Measurements from ENCODE around the gene BRAF.
"Not testable (repeated sequence)": the region's sequence is repeated elsewhere in the genome, so short reads cannot be mapped to it uniquely, and the experiment has no call there.

Gene BRAF

DNA sequence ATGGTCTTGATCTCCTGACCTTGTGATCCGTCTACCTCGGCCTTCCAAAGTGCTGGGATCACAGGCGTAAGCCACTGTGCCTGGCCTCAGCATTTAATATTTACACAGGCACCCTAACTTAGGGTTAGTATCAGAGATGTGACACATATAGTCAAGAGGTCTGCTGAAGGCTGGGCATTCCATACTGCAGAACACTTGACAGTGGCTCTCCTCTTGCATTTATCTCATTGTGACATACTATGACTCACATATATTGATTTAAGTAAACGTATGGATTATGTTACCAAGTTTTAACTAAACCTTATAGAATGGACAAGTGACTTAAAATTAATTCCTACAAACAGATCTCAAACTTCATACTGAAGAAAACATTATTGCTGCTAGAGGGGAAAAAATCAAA lies 36.6 kb downstream of the BRAF start:
- DNase-seq (ENCODE audit: low read depth), result no peak
- H3K4me3 ChIP-seq (ENCODE audit: low read length), result no peak overlapping the region
- TF ChIP-seq, protein P1, sequence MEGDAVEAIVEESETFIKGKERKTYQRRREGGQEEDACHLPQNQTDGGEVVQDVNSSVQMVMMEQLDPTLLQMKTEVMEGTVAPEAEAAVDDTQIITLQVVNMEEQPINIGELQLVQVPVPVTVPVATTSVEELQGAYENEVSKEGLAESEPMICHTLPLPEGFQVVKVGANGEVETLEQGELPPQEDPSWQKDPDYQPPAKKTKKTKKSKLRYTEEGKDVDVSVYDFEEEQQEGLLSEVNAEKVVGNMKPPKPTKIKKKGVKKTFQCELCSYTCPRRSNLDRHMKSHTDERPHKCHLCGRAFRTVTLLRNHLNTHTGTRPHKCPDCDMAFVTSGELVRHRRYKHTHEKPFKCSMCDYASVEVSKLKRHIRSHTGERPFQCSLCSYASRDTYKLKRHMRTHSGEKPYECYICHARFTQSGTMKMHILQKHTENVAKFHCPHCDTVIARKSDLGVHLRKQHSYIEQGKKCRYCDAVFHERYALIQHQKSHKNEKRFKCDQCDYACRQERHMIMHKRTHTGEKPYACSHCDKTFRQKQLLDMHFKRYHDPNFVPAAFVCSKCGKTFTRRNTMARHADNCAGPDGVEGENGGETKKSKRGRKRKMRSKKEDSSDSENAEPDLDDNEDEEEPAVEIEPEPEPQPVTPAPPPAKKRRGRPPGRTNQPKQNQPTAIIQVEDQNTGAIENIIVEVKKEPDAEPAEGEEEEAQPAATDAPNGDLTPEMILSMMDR (conservative IDR thresholded peaks at IDR 0.05; ENCODE audit: low read length), result no peak

DNA sequence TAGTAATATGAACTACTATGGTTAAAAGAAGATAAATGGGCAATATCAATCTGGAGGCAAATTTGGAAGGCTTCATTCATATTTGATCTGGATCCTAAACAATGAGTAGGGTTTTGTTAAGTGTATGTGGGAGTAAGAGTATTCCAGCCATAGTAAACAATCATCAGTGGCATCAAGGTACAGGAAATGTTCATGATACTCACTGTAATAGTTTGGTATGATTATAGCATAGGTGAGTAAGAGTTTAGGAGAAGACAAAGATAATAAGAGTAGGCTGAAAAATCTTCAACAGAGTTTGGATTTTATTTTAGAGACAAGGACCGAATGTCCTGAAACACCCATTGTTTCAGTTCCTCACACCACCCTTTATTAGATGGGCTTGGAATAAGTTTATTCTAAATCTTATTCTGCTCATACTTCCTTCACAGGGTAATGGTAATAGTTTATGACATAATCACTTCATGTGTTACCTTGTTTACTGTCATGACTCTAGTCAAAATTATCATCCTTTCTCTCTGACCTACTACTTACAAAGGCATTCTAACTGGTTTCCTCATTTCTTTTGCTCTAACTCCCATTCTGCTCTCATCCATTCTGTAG lies 38.9 kb downstream of the BRAF start:
- H3K4me3 ChIP-seq (ENCODE audit: low read length), result no peak overlapping the region
- TF ChIP-seq, protein P1 (conservative IDR thresholded peaks at IDR 0.05; ENCODE audit: low read length), result no peak
- no peak for DNase-seq (ENCODE audit: low read depth)

DNA sequence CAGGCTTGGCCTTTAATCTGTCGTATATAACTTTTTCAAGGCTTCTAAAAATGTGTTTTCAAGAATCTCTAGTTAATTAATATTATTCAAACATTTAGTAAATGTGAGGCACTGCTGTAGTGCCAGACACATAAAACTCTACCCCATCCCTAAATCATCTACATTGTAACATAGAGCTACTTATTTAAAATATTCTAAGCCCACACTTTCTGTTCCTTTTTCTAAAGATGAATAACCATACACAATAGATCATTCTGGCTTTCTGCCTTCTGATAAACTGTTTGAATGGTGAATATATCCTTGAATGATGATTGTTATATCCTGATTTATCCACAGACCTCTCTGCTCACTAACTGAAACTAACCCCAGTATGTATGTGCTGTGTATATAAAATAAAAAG lies 41.4 kb downstream of the BRAF start:
- DNase-seq (ENCODE audit: low read depth), result no peak
- H3K4me3 ChIP-seq (ENCODE audit: low read length), result no peak overlapping the region
- TF ChIP-seq, protein P1 (conservative IDR thresholded peaks at IDR 0.05; ENCODE audit: low read length), result no peak

DNA sequence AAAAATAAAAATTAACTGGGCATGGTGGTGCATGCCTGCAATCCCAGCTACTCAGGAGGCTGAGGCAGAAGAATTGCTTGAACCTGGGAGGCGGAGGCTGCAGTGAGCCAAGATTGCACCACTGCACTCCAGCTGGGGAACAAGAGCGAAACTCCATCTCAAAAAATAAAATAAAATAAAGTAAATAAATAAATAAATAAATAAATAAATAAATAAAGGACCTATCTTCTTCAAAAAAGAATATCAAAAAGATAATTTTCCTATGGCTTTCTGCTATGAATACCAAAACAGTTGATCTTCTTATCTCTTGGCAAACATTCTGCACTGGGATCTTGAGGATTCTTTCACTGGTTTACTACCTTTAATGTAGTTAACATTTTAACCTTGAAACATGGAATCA lies 41.9 kb downstream of the BRAF start:
- H3K4me3 ChIP-seq (ENCODE audit: low read length); DNase-seq (ENCODE audit: low read depth): not testable (repeated sequence)

DNA sequence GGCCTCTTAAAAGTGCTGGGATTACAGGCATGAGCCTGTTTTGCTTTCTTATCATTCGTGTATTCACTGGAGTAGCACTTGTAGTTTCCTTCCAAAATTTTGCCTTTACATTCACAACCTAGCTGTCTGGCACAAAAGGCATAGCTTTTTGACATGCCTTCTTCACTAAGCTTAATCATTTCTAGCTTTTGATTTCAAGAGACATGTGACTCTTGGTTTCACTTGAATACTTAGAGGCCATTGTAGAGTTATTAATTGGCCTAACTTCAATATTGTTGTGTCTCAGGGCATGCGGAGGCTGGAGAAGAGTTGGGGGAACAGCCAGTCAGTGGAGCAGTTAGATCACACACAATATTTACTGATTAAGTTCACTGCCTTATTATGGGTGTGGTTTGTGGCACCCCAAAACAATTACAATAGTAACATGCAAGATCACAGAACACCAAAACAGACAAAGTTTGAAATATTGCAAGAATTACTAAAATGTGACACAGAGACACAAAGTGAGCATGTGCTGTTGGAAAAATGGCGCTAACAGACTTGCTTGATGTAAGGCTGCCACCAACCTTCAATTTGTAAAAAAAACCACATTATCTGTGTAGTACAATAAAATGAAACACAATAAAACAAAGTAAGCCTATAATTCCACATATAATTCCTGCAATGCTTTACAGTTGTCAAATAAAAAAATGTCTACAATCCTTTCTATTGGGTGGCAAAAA lies 43.1 kb downstream of the BRAF start:
- no peak for DNase-seq (ENCODE audit: low read depth)
- TF ChIP-seq, protein P1 (conservative IDR thresholded peaks at IDR 0.05; ENCODE audit: low read length), result no peak
- H3K4me3 ChIP-seq (ENCODE audit: low read length), result no peak overlapping the region

DNA sequence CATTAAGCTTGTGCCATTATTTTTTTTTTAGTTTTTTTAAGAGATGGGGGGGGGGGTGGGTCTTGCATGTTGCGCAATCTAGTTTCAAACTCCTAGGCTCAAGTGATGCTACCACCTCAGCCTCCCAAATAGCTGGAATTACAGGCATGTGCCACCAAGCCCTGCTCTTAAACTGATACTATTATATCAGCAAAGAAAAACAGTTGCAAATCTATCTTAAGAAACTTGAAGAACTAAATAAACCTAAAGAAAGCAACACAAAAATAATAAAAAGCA lies 47.5 kb downstream of the BRAF start:
- TF ChIP-seq, protein P1 (conservative IDR thresholded peaks at IDR 0.05; ENCODE audit: low read length), result no peak
- no peak for DNase-seq (ENCODE audit: low read depth)
- no peak overlapping the region for H3K4me3 ChIP-seq (ENCODE audit: low read length)

DNA sequence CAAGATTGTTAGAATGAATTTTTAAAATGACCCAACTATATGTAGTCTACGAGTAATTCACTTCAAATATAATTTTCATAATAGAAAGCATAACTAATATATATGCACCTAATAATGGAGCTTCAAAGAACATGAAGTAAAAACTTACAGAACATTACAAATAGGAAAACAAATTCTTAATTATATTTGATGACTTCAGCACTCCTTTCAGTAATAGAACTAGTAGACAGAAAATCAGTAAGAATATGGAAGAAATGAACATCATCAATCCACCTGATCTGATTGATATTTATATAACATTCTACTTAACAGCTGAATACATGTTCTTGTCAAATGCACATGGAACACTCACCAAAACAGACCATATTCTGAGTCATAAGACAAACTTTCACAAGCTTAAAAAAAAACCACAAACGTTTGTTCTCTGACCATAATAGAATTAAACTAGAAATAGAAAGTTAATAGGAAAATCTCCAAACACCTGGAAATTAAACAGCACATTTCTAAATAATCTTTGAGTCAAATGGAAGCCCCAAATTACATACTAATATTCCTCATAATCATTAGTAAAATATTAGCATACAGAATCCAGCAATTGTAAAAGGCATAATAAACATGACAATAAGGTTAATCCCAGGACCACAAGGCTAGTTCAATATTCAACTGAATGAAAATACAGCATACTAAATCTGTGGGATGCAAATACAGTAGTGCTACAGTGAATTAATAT lies 48.0 kb downstream of the BRAF start:
- TF ChIP-seq, protein P1 (conservative IDR thresholded peaks at IDR 0.05; ENCODE audit: low read length), result no peak
- peak; percentile 66 for DNase-seq (ENCODE audit: low read depth)
- no peak overlapping the region for H3K4me3 ChIP-seq (ENCODE audit: low read length)

All from AG10803 (cell line).